Measurements from ENCODE around the gene RPL36. TPM values are rescaled to one million over a fixed set of nuclear protein-coding genes. Genes with fewer than 3 reads are reported as not detected.

RPL36 gene
- total and polyA plus RNA-seq, 5 donors = 451 to 727 (median 488) TPM

Other genes starting within 250 kb of the RPL36 start
- not detected for gene ZNRF4, start 234.9 kb upstream of the RPL36 start, total RNA-seq
- not detected for gene ZNRF4, start 234.9 kb upstream of the RPL36 start, polyA plus RNA-seq
- under 1 TPM in 3 of 4 donors, not detected in 1; 0.06 to 0.11 (median 0.08) TPM for gene TINCR, start 122.3 kb upstream of the RPL36 start, total RNA-seq
- 0.34 TPM for gene TINCR, start 122.3 kb upstream of the RPL36 start, polyA plus RNA-seq
- 10 to 100 TPM; 53.3 to 68.8 (median 63.1) TPM for gene SAFB2, start 67.5 kb upstream of the RPL36 start, total RNA-seq
- gene SAFB2, start 67.5 kb upstream of the RPL36 start, polyA plus RNA-seq = 43.6 TPM
- 10 to 100 TPM; 50.5 to 65.0 (median 61.8) TPM for gene SAFB, start 67.2 kb upstream of the RPL36 start, total RNA-seq
- gene SAFB, start 67.2 kb upstream of the RPL36 start, polyA plus RNA-seq = 48.4 TPM
- gene MICOS13, start 9.8 kb upstream of the RPL36 start, total RNA-seq = 100 to 1,000 TPM; 132 to 175 (median 149) TPM
- 296 TPM for gene MICOS13, start 9.8 kb upstream of the RPL36 start, polyA plus RNA-seq
- gene HSD11B1L, start 9.3 kb upstream of the RPL36 start, total RNA-seq = 1 to 10 TPM; 4.3 to 7.1 (median 6.8) TPM
- gene HSD11B1L, start 9.3 kb upstream of the RPL36 start, polyA plus RNA-seq = 9.8 TPM
- gene LONP1, start 29.9 kb downstream of the RPL36 start, total RNA-seq = 10 to 100 TPM; 55.4 to 66.2 (median 59.3) TPM
- gene LONP1, start 29.9 kb downstream of the RPL36 start, polyA plus RNA-seq = 60.3 TPM
- gene CATSPERD, start 30.3 kb downstream of the RPL36 start, total RNA-seq = not detected
- not detected for gene CATSPERD, start 30.3 kb downstream of the RPL36 start, polyA plus RNA-seq
- gene PRR22, start 94.5 kb downstream of the RPL36 start, total RNA-seq = 1 to 10 TPM in 2 of 4 donors, under 1 TPM in 2; 0.74 to 1.7 (median 1.2) TPM
- 0.84 TPM for gene PRR22, start 94.5 kb downstream of the RPL36 start, polyA plus RNA-seq
- gene DUS3L, start 100.9 kb downstream of the RPL36 start, total RNA-seq = 10 to 100 TPM; 16.0 to 27.3 (median 19.7) TPM
- gene DUS3L, start 100.9 kb downstream of the RPL36 start, polyA plus RNA-seq = 15.5 TPM
- gene NRTN, start 114.8 kb downstream of the RPL36 start, total RNA-seq = 10 to 100 TPM; 31.6 to 57.1 (median 52.5) TPM
- 31.7 TPM for gene NRTN, start 114.8 kb downstream of the RPL36 start, polyA plus RNA-seq
- not detected for gene FUT6, start 149.4 kb downstream of the RPL36 start, total RNA-seq
- not detected for gene FUT6, start 149.4 kb downstream of the RPL36 start, polyA plus RNA-seq
- not detected for gene FUT3, start 161.2 kb downstream of the RPL36 start, total RNA-seq
- gene FUT3, start 161.2 kb downstream of the RPL36 start, polyA plus RNA-seq = not detected
- not detected for gene FUT5, start 180.2 kb downstream of the RPL36 start, total RNA-seq
- not detected for gene FUT5, start 180.2 kb downstream of the RPL36 start, polyA plus RNA-seq
- gene NDUFA11, start 213.5 kb downstream of the RPL36 start, total RNA-seq = 100 to 1,000 TPM; 515 to 756 (median 624) TPM
- 1,214 TPM for gene NDUFA11, start 213.5 kb downstream of the RPL36 start, polyA plus RNA-seq
- 1 to 10 TPM; 1.9 to 5.8 (median 3.8) TPM for gene VMAC, start 214.6 kb downstream of the RPL36 start, total RNA-seq
- 3.6 TPM for gene VMAC, start 214.6 kb downstream of the RPL36 start, polyA plus RNA-seq
- gene CAPS, start 224.0 kb downstream of the RPL36 start, total RNA-seq = 10 to 100 TPM in 2 of 4 donors, 1 to 10 TPM in 2; 8.9 to 14.2 (median 9.9) TPM
- gene CAPS, start 224.0 kb downstream of the RPL36 start, polyA plus RNA-seq = 7.1 TPM

Data from right cardiac atrium (tissue), 5 donors.